Liver (tissue), 9 donors: Measurements from ENCODE around the gene NELL1. TPM values are rescaled to one million over a fixed set of nuclear protein-coding genes. Genes with fewer than 3 reads are reported as not detected.

ENCODE experiments used
- DNase-seq: peaks from one replicate; pipeline ENCODE4 v3.0.0-alpha.2; 2017; ENCODE audit warnings: low spot score
- H3K27ac ChIP-seq, 2 donors: one replicate each; pipeline ENCODE4 v1.7.0; 2013; ENCODE audit warnings: inconsistent platforms in 2 of 2, low read length in 2 of 2, control low read depth in 1 of 2, low read depth in 1 of 2, mild to moderate bottlenecking in 1 of 2
- H3K27me3 ChIP-seq, 4 donors: one replicate each; pipeline versions ENCODE4 v1.6.1 to v1.7.0; 2013; ENCODE audit warnings: low read length in 3 of 4, inconsistent platforms in 1 of 4, mild to moderate bottlenecking in 1 of 4, moderate library complexity in 1 of 4; ENCODE audit not compliant: control insufficient read depth in 4 of 4, insufficient read depth in 4 of 4
- H3K36me3 ChIP-seq, 4 donors: one replicate each; pipeline versions ENCODE4 v1.6.1 to v1.7.0; 2013; ENCODE audit warnings: low read length in 3 of 4, mild to moderate bottlenecking in 3 of 4, low read depth in 1 of 4, moderate library complexity in 1 of 4; ENCODE audit not compliant: control insufficient read depth in 4 of 4, insufficient read depth in 3 of 4
- H3K4me1 ChIP-seq, 4 donors: one replicate each; pipeline versions ENCODE4 v1.6.1 to v1.7.0; 2013; ENCODE audit warnings: low read length in 3 of 4, mild to moderate bottlenecking in 3 of 4, moderate library complexity in 1 of 4; ENCODE audit not compliant: control insufficient read depth in 4 of 4, insufficient read depth in 4 of 4
- H3K4me3 ChIP-seq, 3 donors: one replicate each; pipeline versions ENCODE4 v1.6.1 to v1.7.0; 2013; ENCODE audit warnings: low read length in 3 of 3, control low read depth in 1 of 3, low read depth in 1 of 3, mild to moderate bottlenecking in 1 of 3
- H3K9ac ChIP-seq, 2 donors: one replicate each; pipeline ENCODE4 v1.7.0; 2013; ENCODE audit warnings: low read length in 2 of 2, mild to moderate bottlenecking in 2 of 2, moderate library complexity in 2 of 2, control low read depth in 1 of 2, low read depth in 1 of 2
- H3K9me3 ChIP-seq, 4 donors: one replicate each; pipeline versions ENCODE4 v1.6.1 to v1.7.0; 2013; ENCODE audit warnings: low read length in 3 of 4; ENCODE audit not compliant: control insufficient read depth in 4 of 4
- CTCF ChIP-seq: fragments of 150-350 bp; IDR thresholded peaks from 2 replicates; pipeline ENCODE4 v1.5.1; 2017; ENCODE audit warnings: improper control_type of control experiment, low read depth, low read length; ENCODE audit not compliant: missing input control
- FOXA1 ChIP-seq: IDR thresholded peaks from 2 replicates; pipeline ENCODE4 v1.6.1; 2016; ENCODE audit warnings: antibody characterized with exemption
- FOXA2 ChIP-seq: IDR thresholded peaks from 2 replicates; pipeline ENCODE4 v1.6.1; 2016; ENCODE audit warnings: antibody characterized with exemption
- GABPA ChIP-seq, 2 donors: IDR thresholded peaks in 1 of 2; conservative IDR thresholded peaks in 1 of 2; 2 replicates each; pipeline ENCODE4 v1.6.1; 2016; ENCODE audit warnings: antibody characterized with exemption in 2 of 2, mild to moderate bottlenecking in 1 of 2, moderate library complexity in 1 of 2
- HNF4A ChIP-seq, 2 donors: conservative IDR thresholded peaks; 2 replicates each; pipeline ENCODE4 v1.6.1; 2016; ENCODE audit warnings: antibody characterized with exemption in 2 of 2, mild to moderate bottlenecking in 2 of 2
- MAX ChIP-seq: IDR thresholded peaks from 2 replicates; pipeline ENCODE4 v1.6.1; 2016; ENCODE audit warnings: antibody characterized with exemption
- RAD21 ChIP-seq, 2 donors: IDR thresholded peaks; 2 replicates each; pipeline ENCODE4 v1.6.1; 2016; ENCODE audit warnings: antibody characterized with exemption in 2 of 2, mild to moderate bottlenecking in 2 of 2
- REST ChIP-seq: IDR thresholded peaks from 2 replicates; pipeline ENCODE4 v1.6.1; 2016; ENCODE audit warnings: antibody characterized with exemption, mild to moderate bottlenecking
- RXRA ChIP-seq, 2 donors: IDR thresholded peaks; 2 replicates each; pipeline ENCODE4 v1.6.1; 2017 to 2018; ENCODE audit warnings: antibody characterized with exemption in 2 of 2, mild to moderate bottlenecking in 1 of 2
- SP1 ChIP-seq: IDR thresholded peaks from 2 replicates; pipeline ENCODE4 v1.6.1; 2018; ENCODE audit warnings: antibody characterized with exemption, mild to moderate bottlenecking
- TAF1 ChIP-seq: conservative IDR thresholded peaks from 2 replicates; pipeline ENCODE4 v1.6.1; 2016; ENCODE audit warnings: antibody characterized with exemption, mild to moderate bottlenecking
- YY1 ChIP-seq: IDR thresholded peaks from 2 replicates; pipeline ENCODE4 v1.6.1; 2016; ENCODE audit warnings: antibody characterized with exemption, mild to moderate bottlenecking
- ZBTB33 ChIP-seq: IDR thresholded peaks from 2 replicates; pipeline ENCODE4 v1.6.1; 2016; ENCODE audit warnings: antibody characterized with exemption
- WGBS: extraction: QIAGEN DNeasy Blood & Tissue Kit; methylation state at CpG from one replicate; pipeline ENCODE4 v1.1.7; 2013; 5-methylcytosine and 5-hydroxymethylcytosine counted together
- polyA plus RNA-seq, 2 donors: library from polyadenylated mRNA; stranded (reverse) in 1 of 2; unstranded in 1 of 2; fragments of 200-250 nt in 1 of 2; fragments of >200 nt in 1 of 2; fragmentation: Nextera tagmentation in 1 of 2; extraction: Ambion mirVana in 1 of 2; gene quantifications; one replicate each; pipeline versions ENCODE4 v1.2.1 to v1.2.3, GENCODE V29; 2013 to 2015
- total RNA-seq, 2 donors: library from RNA; depleted of rRNA; stranded (reverse); fragments of >200 nt; gene quantifications; one replicate each; pipeline ENCODE4 v1.2.3, GENCODE V29; 2014
- donor health status: healthy.
- donor health status: healthy.
- donor health status: healthy.
- donor health status: healthy.
- donor health status: healthy.

NELL1 gene
- total and polyA plus RNA-seq, 4 donors, result not detected

GRCh38 chr11:21456186-21456585, 786.8 kb downstream of the NELL1 start:
- Histone ChIP-seq H3K9me3 (no peaks in the 10 kb centered on the region), H3K4me3 (no peak overlapping the region), H3K27ac (no peak overlapping the region), H3K36me3 (no peaks in the 10 kb centered on the region), H3K9ac (no peak overlapping the region), H3K27me3 (no peaks in the 10 kb centered on the region), H3K4me1 (no peaks in the 10 kb centered on the region)
- 52% methylated on average over 1 of the region's 1 CpG for WGBS
- no peak for DNase-seq
- no peak for TF ChIP-seq FOXA2
- no peak for TF ChIP-seq REST
- TF ChIP-seq HNF4A (conservative IDR thresholded peaks at IDR 0.05), result no peak
- no peak for TF ChIP-seq FOXA1
- TF ChIP-seq TAF1, result no peak
- no peak for TF ChIP-seq GABPA (IDR thresholded peaks at IDR 0.05 in 1 of 2, conservative IDR thresholded peaks at IDR 0.05 in 1 of 2)
- TF ChIP-seq YY1, result no peak
- TF ChIP-seq SP1, result no peak
- TF ChIP-seq CTCF, result no peak

- TF ChIP-seq MAX (no peak), RXRA (IDR thresholded peaks at IDR 0.05) (no peak), FOXA2 (no peak), GABPA (IDR thresholded peaks at IDR 0.05 in 1 of 2, conservative IDR thresholded peaks at IDR 0.05 in 1 of 2) (no peak), ZBTB33 (no peak), RAD21 (IDR thresholded peaks at IDR 0.05) (no peak), REST (no peak), SP1 (no peak), HNF4A (conservative IDR thresholded peaks at IDR 0.05) (no peak), FOXA1 (no peak), YY1 (no peak)
- no peaks in the 10 kb centered on the region for H3K27me3 ChIP-seq
- no peak overlapping the region for H3K27ac ChIP-seq
- H3K9ac ChIP-seq, result no peak overlapping the region
- H3K36me3 ChIP-seq, result no peaks in the 10 kb centered on the region
- H3K9me3 ChIP-seq, result peaks cover 0 to 4% (median 0%) of the 10 kb centered on the region in 4 donors
- no peak overlapping the region for H3K4me3 ChIP-seq
- no peaks in the 10 kb centered on the region for H3K4me1 ChIP-seq
- DNase-seq, result no peak
Measured at GRCh38 chr11:21460082-21460481, 790.7 kb downstream of the NELL1 start.
